ENCODE data around the gene TTYH1.
"Not testable (repeated sequence)": the region's sequence is repeated elsewhere in the genome, so short reads cannot be mapped to it uniquely, and the experiment has no call there.

The TTYH1 gene

GRCh38 chr19:54371453-54371852, 43.8 kb upstream of the TTYH1 start:
- H4K20me1 ChIP-seq (ENCODE audit: insufficient read depth, low read length); H3K27ac ChIP-seq (ENCODE audit: low read length); H3K79me2 ChIP-seq (ENCODE audit: low read length); H3K36me3 ChIP-seq (replicated peaks; ENCODE audit: low read depth, low read length); H3K4me3 ChIP-seq (ENCODE audit: low read length); H2AFZ ChIP-seq (ENCODE audit: low read depth, low read length); H3K9ac ChIP-seq (ENCODE audit: low read length); H3K9me3 ChIP-seq (ENCODE audit: insufficient read depth, low read length); H3K4me2 ChIP-seq (ENCODE audit: low read length): not testable (repeated sequence)
- Histone ChIP-seq H3K27me3 (ENCODE audit: low read depth, low read length) (peaks cover 34% of the 10 kb centered on the region), H3K4me1 (ENCODE audit: low read length) (peaks cover 28% of the 10 kb centered on the region)

- no peaks in the 10 kb centered on the region for H4K20me1 ChIP-seq (ENCODE audit: insufficient read depth, low read length)
- H3K4me1 ChIP-seq (ENCODE audit: low read length) = peaks cover 44% of the 10 kb centered on the region
- H3K4me3 ChIP-seq (ENCODE audit: low read length) = peak overlapping the region; percentile 8
- no peak for TF ChIP-seq EZH2phosphoT487 (IDR thresholded peaks at IDR 0.05; ENCODE audit: low read depth)
- no peak for TF ChIP-seq CTCF (IDR thresholded peaks at IDR 0.05; ENCODE audit: low read depth, low read length)
- H3K27me3 ChIP-seq (ENCODE audit: low read depth, low read length) = peaks cover 36% of the 10 kb centered on the region
- H3K36me3 ChIP-seq (replicated peaks; ENCODE audit: low read depth, low read length) = peaks cover 3% of the 10 kb centered on the region
- H3K9ac ChIP-seq (ENCODE audit: low read length) = no peak overlapping the region
- H3K27ac ChIP-seq (ENCODE audit: low read length) = 0 out of 2 replicates have a peak overlapping the region, but pooled peaks have one; percentile 0
- peak overlapping the region; percentile 36 for H3K4me2 ChIP-seq (ENCODE audit: low read length)
- no peak overlapping the region for H2AFZ ChIP-seq (ENCODE audit: low read depth, low read length)
- H3K79me2 ChIP-seq (ENCODE audit: low read length) = no peaks in the 10 kb centered on the region
- peaks cover 11% of the 10 kb centered on the region for H3K9me3 ChIP-seq (ENCODE audit: insufficient read depth, low read length)
Observed at GRCh38 chr19:54373781-54374631, 41.3 kb upstream of the TTYH1 start.

- Histone ChIP-seq H3K9me3 (ENCODE audit: insufficient read depth, low read length) (peaks cover 14% of the 10 kb centered on the region), H3K4me1 (ENCODE audit: low read length) (peaks cover 46% of the 10 kb centered on the region), H3K27me3 (ENCODE audit: low read depth, low read length) (peaks cover 42% of the 10 kb centered on the region)
- H4K20me1 ChIP-seq (ENCODE audit: insufficient read depth, low read length); H3K4me3 ChIP-seq (ENCODE audit: low read length); H2AFZ ChIP-seq (ENCODE audit: low read depth, low read length); H3K27ac ChIP-seq (ENCODE audit: low read length); H3K9ac ChIP-seq (ENCODE audit: low read length); H3K79me2 ChIP-seq (ENCODE audit: low read length); H3K36me3 ChIP-seq (replicated peaks; ENCODE audit: low read depth, low read length); H3K4me2 ChIP-seq (ENCODE audit: low read length): not testable (repeated sequence)
Observed at GRCh38 chr19:54375181-54375938, 39.9 kb upstream of the TTYH1 start.

- TF ChIP-seq EZH2phosphoT487 (IDR thresholded peaks at IDR 0.05; ENCODE audit: low read depth) (no peak), CTCF (IDR thresholded peaks at IDR 0.05; ENCODE audit: low read depth, low read length) (no peak)
- no peak overlapping the region for H3K4me3 ChIP-seq (ENCODE audit: low read length)
- no peaks in the 10 kb centered on the region for H4K20me1 ChIP-seq (ENCODE audit: insufficient read depth, low read length)
- peaks cover 45% of the 10 kb centered on the region for H3K27me3 ChIP-seq (ENCODE audit: low read depth, low read length)
- peaks cover 43% of the 10 kb centered on the region for H3K4me1 ChIP-seq (ENCODE audit: low read length)
- H3K9me3 ChIP-seq (ENCODE audit: insufficient read depth, low read length) = peaks cover 20% of the 10 kb centered on the region
- H3K9ac ChIP-seq (ENCODE audit: low read length) = no peak overlapping the region
- H3K4me2 ChIP-seq (ENCODE audit: low read length) = no peak overlapping the region
- H3K27ac ChIP-seq (ENCODE audit: low read length) = no peak overlapping the region
- H3K79me2 ChIP-seq (ENCODE audit: low read length) = no peaks in the 10 kb centered on the region
- H3K36me3 ChIP-seq (replicated peaks; ENCODE audit: low read depth, low read length) = peaks cover 8% of the 10 kb centered on the region
- H2AFZ ChIP-seq (ENCODE audit: low read depth, low read length) = no peak overlapping the region
Observed at GRCh38 chr19:54376610-54377285, 38.5 kb upstream of the TTYH1 start.
